ENCODE data around the gene CDCA7.

DNA sequence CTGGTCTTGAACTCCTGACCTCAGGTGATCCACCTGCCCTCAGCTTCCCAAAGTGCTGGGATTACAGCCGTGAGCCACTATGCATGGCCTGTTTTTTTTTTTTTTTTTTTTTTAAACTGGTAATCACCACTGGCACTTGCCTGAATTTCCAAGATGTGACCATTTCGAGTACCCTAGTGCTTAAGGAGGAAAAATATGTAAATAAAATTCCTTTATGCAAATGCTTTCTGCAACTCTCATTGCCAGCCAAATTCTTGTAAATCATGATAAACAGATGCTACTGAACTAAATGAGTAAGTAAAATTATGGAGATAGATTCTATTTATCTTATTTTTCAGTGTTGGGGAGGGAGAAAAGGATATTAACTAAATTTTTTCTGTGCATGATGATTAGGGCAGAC, 18.6 kb downstream of the CDCA7 start:
- TF ChIP-seq, protein P1, sequence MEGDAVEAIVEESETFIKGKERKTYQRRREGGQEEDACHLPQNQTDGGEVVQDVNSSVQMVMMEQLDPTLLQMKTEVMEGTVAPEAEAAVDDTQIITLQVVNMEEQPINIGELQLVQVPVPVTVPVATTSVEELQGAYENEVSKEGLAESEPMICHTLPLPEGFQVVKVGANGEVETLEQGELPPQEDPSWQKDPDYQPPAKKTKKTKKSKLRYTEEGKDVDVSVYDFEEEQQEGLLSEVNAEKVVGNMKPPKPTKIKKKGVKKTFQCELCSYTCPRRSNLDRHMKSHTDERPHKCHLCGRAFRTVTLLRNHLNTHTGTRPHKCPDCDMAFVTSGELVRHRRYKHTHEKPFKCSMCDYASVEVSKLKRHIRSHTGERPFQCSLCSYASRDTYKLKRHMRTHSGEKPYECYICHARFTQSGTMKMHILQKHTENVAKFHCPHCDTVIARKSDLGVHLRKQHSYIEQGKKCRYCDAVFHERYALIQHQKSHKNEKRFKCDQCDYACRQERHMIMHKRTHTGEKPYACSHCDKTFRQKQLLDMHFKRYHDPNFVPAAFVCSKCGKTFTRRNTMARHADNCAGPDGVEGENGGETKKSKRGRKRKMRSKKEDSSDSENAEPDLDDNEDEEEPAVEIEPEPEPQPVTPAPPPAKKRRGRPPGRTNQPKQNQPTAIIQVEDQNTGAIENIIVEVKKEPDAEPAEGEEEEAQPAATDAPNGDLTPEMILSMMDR (IDR thresholded peaks at IDR 0.05) = no peak
- no peak for TF ChIP-seq POLR2A (IDR thresholded peaks at IDR 0.05)

All from testis (tissue), 2 donors.